GM21576 (cell line): ENCODE measurements around the gene DDO.
"Not testable (repeated sequence)": the region's sequence is repeated elsewhere in the genome, so short reads cannot be mapped to it uniquely, and the experiment has no call there.

Experiments
- ATAC-seq: cut with Tn5 transposase; IDR thresholded peaks from one replicate; pipeline ENCODE4 v1.9.1; 2021; ENCODE audit warnings: mild to moderate bottlenecking, moderate library complexity; ENCODE audit not compliant: unreplicated experiment

DDO gene, protein sequence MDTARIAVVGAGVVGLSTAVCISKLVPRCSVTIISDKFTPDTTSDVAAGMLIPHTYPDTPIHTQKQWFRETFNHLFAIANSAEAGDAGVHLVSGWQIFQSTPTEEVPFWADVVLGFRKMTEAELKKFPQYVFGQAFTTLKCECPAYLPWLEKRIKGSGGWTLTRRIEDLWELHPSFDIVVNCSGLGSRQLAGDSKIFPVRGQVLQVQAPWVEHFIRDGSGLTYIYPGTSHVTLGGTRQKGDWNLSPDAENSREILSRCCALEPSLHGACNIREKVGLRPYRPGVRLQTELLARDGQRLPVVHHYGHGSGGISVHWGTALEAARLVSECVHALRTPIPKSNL

DNA sequence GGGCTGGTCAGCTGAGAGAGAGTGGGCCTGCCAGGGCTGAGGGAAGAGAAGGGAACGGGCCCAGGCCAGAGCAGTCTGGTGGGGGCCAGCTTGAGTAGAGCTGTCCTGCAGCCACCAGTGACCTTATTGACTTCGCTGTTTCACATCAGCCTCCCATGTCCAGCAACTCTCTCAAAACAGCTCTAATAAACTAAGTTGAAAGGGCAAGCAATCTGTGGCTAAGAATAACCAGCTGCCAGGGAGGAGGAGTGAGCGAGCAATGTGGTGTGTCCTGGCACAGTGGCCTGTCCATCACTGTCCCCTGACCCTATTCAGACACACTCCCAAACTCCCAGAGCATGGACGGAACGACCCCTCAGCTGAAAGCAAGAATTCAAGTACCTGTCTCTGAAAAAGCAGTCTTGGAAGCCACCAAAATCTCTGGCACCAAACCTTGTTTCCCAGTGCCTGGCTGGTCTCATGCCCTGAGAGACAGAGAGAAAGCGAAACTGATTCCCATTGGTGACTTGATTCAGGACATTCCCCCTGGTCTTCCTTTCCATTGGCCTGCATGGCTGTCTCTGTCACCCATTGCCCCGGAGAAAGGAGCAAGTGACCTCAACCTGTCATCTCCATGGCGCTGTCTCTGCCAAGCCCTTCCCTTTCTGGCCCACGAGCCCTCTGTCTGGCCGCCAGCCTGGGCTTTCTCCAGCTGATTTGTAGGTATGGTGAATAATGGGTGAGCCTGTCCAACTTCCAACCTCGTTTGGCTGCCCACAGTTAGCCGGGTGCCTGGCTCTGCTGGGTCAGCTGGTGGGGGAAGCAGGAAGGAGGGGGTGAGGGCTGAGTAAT is at the start of gene DDO:
TSS of gene DDO (minus strand) at position 490 of the 831 bp plus-strand sequence. CDS start 2,113 bp downstream, outside the sequence.
- no peak for ATAC-seq

- no peak for ATAC-seq
Observed at GRCh38 chr6:110462884-110463481, 47.6 kb upstream of the DDO start.

- ATAC-seq: no peak
Observed at GRCh38 chr6:110461376-110461775, 46.0 kb upstream of the DDO start.

- ATAC-seq: no peak
Observed at GRCh38 chr6:110459137-110459536, 43.8 kb upstream of the DDO start.

GRCh38 chr6:110458476-110458875 is 43.1 kb upstream of the DDO start:
- ATAC-seq: no peak

DNA sequence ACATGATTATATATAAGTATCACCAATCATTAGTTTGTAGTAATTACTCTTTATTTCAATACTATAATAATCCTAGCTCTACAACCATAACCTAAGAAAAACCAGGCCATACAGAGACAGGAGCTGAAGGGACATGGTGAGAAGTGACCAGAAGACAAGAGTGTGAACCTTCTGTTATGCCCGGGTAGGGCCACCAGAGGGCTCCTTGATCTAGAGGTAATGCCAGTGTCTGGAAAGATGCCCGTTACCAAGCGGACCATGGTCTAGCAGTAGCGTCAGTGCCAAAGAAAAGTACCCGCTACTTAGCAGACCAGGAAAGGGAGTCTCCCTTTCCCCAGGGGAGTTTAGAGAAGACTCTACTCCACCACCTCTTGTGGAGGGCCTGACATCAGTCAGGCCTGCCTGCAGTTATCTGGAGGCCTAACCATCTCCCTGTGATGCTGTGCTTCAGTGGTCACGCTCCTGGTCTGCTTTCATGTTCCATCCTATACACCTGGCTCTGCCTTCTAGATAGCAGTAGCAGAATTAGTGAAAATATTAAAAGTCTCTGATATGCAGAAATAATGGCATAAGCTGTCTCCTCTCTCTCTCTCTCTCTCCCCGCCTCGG is 42.3 kb upstream of the DDO start:
- ATAC-seq: not testable (repeated sequence)

DNA sequence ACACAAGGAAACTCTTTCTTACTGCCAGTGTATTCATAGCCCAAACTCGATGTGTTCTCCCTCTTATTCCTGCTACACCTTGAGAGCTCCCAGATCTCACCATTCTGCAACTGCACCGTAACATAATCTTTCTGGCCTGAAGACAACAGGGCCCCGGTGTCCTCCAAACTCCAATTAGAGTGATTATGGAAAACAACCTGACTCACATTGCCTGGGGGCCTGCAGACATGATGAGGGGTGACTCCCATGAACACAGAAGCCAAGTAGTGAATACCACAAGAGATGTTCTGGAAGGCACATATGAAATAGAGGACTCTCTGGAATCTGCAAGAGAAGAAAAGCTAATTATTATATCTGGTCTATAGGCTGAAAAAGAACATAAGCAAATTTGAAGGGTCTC is 41.3 kb upstream of the DDO start:
- no peak for ATAC-seq

DNA sequence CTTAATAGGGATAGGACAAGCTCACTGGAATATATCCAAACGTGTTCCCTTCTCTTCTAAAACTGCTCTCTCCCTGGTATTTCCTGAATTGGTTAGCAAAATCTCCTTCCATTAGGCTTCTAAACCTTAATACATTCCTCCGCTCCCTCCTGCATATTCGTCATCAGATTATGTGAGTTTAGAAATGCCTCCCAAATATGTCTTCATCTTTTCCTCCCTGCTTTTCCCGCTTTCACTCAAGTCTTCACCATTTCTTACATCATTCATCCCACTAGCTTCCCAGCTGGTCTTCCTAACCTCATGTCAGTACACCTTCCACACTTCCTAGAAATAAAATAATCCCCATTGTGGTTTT is 34.1 kb upstream of the DDO start:
- no peak for ATAC-seq

DNA sequence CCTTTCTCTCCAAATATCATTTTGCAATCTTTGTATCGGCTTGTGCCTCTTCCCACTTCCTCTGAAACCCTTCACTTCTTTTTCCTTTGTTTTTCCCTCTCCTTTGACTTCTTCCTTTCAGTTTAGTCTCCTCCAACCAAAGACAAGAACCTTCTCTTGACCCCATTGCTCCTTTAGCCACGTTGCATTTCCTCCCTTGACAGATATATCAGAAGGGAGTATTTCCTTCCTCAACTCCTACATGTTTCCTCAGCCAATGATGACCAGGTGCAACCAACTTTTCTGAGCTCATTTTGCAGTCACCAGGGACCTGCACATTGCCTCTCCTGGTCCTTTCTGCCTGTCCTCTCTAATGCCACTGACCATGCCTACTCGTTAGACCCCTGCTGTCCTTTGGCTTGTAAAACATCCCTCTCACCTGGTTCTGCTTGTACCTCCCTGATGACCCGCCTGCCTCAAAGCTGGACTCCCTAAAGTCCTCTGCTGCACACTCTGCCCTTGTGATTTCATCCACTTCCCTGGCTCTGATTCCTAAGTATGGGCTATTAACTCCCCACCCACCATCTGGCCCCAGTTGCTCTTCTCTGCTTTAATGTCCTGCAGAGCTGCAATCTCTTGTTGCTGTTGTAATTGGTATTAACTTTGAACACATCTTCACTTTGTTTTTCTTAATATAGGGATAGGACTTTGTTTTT is 33.6 kb upstream of the DDO start:
- ATAC-seq: no peak

DNA sequence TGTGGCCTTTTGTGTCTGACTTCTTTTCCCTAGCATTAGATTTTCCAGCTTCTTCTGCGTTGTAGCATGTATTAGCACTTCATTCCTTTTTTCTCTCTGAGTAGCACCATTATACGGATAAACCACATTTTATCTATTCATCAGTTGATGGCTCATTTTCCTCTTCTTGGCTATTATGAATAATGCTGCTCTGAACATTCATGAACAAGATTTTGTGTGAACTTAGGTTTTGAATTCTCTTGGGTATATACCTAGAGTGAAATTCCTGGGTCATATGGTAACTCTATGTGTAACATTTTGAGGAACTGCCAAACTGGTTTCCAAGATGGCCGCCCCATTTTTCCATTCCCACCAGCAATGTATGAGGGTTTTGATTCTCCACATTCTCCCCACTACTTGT is 32.4 kb upstream of the DDO start:
- ATAC-seq: no peak

DNA sequence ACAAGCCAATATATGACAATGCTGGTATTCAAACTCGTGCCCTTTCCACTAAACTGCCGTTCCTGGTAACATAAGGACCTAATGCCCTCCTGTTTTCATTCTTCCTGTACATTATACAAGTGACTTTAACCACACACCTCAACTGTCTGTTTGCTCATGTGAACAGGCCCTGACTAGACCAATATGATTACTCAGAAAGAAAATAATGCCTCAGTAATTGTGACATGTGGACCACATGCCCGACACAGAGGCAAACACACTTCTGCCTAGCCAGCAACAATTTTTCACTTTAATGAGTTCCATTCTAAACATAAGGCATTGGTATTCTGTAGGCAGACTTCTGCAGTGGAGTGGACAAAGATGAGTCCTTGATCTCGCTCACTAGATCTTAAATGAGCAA is 31.0 kb upstream of the DDO start:
- no peak for ATAC-seq

DNA sequence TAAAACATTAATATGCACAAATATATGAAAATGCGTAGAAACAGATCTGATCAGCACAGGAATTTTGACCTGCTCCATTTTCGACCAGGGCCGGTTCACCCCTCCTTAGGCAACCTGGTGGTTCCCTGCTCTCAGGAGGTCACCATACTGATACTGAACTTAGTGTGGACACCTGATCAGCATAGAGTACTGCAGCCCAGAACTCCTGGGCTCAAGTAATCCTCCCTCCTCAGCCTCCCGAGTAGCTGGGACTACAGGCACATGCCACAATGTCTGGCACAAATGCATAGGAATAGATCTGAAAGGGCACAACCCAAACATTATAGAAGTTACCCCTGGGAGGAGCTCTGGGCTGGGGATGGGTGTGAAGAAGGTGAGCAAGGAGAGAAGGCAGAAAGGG is 24.7 kb upstream of the DDO start:
- ATAC-seq: no peak

DNA sequence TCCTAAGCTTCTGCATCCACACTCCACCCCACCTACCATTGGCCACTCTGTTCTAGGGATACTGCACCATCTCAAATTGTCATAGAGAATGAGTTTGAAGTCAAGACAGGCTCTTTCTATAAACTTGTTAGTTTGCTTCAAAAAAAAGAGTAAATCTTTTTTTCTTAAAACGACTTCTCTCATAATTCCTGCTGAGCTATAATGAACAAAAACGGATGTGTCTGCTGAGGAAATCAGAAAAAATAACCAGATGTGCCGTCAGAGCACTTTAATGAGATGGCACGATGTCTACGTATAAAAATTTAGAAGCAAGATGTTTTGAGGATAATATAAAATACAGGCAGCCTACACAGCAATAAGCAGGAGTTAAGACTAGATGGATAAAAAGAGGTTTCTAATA is 24.0 kb upstream of the DDO start:
- no peak for ATAC-seq

GRCh38 chr6:110434961-110435602 is 19.7 kb upstream of the DDO start:
- ATAC-seq: no peak

- ATAC-seq: no peak
Observed at GRCh38 chr6:110432285-110432900, 17.0 kb upstream of the DDO start.

GRCh38 chr6:110430741-110431140 is 15.4 kb upstream of the DDO start:
- no peak for ATAC-seq

- ATAC-seq: no peak
Observed at GRCh38 chr6:110430236-110430635, 14.9 kb upstream of the DDO start.

DNA sequence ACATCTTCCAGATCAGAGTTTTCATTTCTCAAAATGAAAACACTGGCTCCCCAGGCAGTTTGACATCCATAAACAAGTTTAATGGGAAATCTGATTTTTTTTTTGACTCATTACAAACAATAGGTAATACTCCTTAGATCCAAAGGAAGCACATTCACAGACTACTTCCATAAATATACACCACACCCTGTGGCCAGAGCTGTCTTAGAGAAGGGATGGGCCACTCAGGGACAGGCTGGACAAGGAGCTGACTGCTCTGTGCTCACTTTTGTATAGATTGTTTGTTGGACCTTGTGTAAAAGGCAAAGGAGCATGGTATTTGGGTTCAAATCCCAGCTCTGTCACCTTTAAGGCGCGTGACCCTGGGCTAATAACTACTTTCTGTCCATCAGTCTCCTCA is 12.8 kb upstream of the DDO start:
- ATAC-seq: no peak

DNA sequence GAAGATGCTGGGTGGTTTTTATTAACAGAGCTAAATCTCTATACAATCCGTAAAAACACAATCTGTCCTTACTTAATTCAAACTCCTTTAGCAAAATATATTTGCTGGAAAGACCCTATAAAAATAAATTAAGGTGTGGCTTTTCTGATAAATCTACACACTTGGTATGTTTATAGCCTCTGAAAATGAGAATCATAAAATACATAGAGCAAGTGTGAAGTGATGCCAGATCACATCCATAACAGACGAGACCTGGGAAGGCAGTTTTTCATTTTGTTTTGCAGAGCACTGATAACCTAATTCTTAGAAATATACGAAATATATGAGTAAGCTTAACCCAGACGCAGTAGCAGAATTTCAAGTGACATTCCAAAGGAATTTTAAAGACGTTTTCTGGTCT is 10.4 kb upstream of the DDO start:
- ATAC-seq: no peak

GRCh38 chr6:110422444-110422822 is 7.1 kb upstream of the DDO start:
- ATAC-seq: no peak
